Measurements from ENCODE around the gene MTHFD2L. TPM values are rescaled to one million over a fixed set of nuclear protein-coding genes. Genes with fewer than 3 reads are reported as not detected.
A peak's percentile ranks its signal among the peaks of the same experiment; 100 is the strongest.

MTHFD2L gene
- total RNA-seq, 1 experiment from 2014 or later, result 34.0 TPM

DNA sequence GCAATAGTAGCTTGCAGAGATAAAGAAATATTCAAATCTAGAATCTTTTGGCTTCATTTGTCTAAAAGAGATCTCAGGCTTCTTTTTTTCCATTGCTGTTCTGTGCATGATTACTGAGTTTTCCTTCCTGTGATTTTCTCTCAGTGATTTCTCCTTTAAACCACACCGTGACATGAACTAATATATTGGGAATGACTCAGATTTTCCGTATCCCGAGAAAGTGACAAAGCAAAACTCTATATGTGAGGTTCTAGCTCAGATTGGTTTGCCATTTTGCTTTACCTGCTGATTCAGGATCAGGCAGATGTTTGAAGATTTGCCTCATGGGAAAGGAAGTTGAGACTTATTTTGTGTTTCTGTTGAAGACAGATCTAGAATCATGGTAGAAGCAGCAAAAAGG, 59.4 kb downstream of the MTHFD2L start:
- Histone ChIP-seq H3K79me2 (ENCODE audit: low read length) (no peaks in the 10 kb centered on the region), H3K4me2 (ENCODE audit: low read length) (no peak overlapping the region), H4K20me1 (ENCODE audit: low read length) (no peaks in the 10 kb centered on the region), H3K4me1 (ENCODE audit: insufficient read depth, low read length) (peaks cover 26% of the 10 kb centered on the region), H3K36me3 (ENCODE audit: low read depth, low read length) (no peaks in the 10 kb centered on the region), H2AFZ (ENCODE audit: low read length) (peak overlapping the region; percentile 23; the same call in 1 of the 2 replicates), H3K4me3 (ENCODE audit: low read length) (no peak overlapping the region), H3K9me2 (replicated peaks; ENCODE audit: low read length) (no peaks in the 10 kb centered on the region; the same call in 1 of the 2 replicates), H3K9me3 (ENCODE audit: low read length) (no peaks in the 10 kb centered on the region), H3K27ac (ENCODE audit: low read length) (peak overlapping the region; percentile 59), H3K9ac (ENCODE audit: low read length) (peak overlapping the region; percentile 12; the same call in 1 of the 2 replicates), H3K27me3 (ENCODE audit: low read length) (no peaks in the 10 kb centered on the region), H3F3A (ENCODE audit: low read length, unreplicated experiment) (no peaks in the 10 kb centered on the region)
- TF ChIP-seq EZH2phosphoT487 (IDR thresholded peaks at IDR 0.05; ENCODE audit: borderline replicate concordance, low read length), result no peak
- BruUV-seq (replicated peaks), result no TSS peak
- intact Hi-C loops (cut with micrococcal nuclease), result no loop called here
- DNase-seq (peak; percentile 70), ATAC-seq (no peak)
- CTCF ChIA-PET, result no interaction called here
- POLR2A ChIA-PET (ENCODE audit: unreplicated experiment), result no interaction called here

DNA sequence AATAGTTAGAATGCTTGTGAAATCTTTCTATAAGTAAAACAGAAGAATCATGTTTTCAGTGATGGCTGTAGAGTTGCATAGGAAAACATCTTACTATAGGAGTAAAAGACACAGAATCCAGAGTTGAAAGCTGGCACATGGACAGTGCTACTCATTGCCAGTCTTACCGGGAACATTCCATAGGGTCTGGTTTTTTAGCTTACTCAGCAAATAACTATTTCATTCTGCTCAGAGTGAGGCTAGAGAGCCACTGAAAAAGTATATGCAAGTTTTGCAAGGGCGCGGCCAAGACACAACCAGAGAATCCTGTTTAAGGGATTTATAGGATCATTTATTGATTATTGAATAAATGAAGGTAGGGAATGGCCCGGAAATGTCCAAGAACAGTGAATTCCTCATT, 60.3 kb downstream of the MTHFD2L start:
- Histone ChIP-seq H3K79me2 (ENCODE audit: low read length) (no peaks in the 10 kb centered on the region), H3K9me3 (ENCODE audit: low read length) (no peaks in the 10 kb centered on the region), H3K4me2 (ENCODE audit: low read length) (no peak overlapping the region), H3F3A (ENCODE audit: low read length, unreplicated experiment) (no peaks in the 10 kb centered on the region), H3K27me3 (ENCODE audit: low read length) (no peaks in the 10 kb centered on the region), H3K4me3 (ENCODE audit: low read length) (no peak overlapping the region), H2AFZ (ENCODE audit: low read length) (no peak overlapping the region), H3K9me2 (replicated peaks; ENCODE audit: low read length) (no peaks in the 10 kb centered on the region; the same call in 1 of the 2 replicates), H4K20me1 (ENCODE audit: low read length) (no peaks in the 10 kb centered on the region), H3K9ac (ENCODE audit: low read length) (no peak overlapping the region), H3K36me3 (ENCODE audit: low read depth, low read length) (no peaks in the 10 kb centered on the region; the same call in 1 of the 2 replicates), H3K27ac (ENCODE audit: low read length) (peak overlapping the region; percentile 59), H3K4me1 (ENCODE audit: insufficient read depth, low read length) (peaks cover 35% of the 10 kb centered on the region)
- CTCF ChIA-PET, result no interaction called here
- TF ChIP-seq, protein P1, sequence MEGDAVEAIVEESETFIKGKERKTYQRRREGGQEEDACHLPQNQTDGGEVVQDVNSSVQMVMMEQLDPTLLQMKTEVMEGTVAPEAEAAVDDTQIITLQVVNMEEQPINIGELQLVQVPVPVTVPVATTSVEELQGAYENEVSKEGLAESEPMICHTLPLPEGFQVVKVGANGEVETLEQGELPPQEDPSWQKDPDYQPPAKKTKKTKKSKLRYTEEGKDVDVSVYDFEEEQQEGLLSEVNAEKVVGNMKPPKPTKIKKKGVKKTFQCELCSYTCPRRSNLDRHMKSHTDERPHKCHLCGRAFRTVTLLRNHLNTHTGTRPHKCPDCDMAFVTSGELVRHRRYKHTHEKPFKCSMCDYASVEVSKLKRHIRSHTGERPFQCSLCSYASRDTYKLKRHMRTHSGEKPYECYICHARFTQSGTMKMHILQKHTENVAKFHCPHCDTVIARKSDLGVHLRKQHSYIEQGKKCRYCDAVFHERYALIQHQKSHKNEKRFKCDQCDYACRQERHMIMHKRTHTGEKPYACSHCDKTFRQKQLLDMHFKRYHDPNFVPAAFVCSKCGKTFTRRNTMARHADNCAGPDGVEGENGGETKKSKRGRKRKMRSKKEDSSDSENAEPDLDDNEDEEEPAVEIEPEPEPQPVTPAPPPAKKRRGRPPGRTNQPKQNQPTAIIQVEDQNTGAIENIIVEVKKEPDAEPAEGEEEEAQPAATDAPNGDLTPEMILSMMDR (conservative IDR thresholded peaks at IDR 0.05; ENCODE audit: low read depth, low read length), result no peak
- TF ChIP-seq EZH2phosphoT487 (IDR thresholded peaks at IDR 0.05; ENCODE audit: borderline replicate concordance, low read length), result no peak
- TF ChIP-seq EZH2 (IDR thresholded peaks at IDR 0.05; ENCODE audit: low read length, unreplicated experiment), result no peak
- no peak; the same call in 1 of the 2 replicates for ATAC-seq
- no TSS peak for BruUV-seq (replicated peaks)
- POLR2A ChIA-PET (ENCODE audit: unreplicated experiment), result no interaction called here
- intact Hi-C loops (cut with micrococcal nuclease), result no loop called here
- DNase-seq, result peak; percentile 58

DNA sequence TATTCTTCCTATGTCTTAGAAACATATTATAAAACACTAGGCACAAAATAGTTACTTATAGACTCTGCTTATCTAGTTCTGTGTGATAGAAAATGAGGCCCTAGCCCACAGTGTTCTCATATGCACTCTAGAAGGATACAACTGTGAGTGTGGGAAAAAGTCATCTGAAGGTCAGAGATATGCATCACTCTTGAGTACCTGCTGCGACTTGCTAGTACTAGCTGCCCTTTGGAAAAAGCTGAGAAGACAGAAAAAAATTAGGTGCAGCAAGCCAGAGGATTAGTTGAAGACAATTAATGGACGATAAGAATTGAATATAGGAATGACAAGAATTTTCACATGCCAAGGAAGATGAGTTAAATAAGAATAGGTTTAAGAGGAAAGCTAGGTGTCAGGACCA, 61.3 kb downstream of the MTHFD2L start:
- no peaks in the 10 kb centered on the region for H3F3A ChIP-seq (ENCODE audit: low read length, unreplicated experiment)
- no peak overlapping the region for H3K4me2 ChIP-seq (ENCODE audit: low read length)
- ChIA-PET CTCF (no interaction called here), POLR2A (ENCODE audit: unreplicated experiment) (no interaction called here)
- ATAC-seq (no peak), DNase-seq (no peak)
- H4K20me1 ChIP-seq (ENCODE audit: low read length), result no peaks in the 10 kb centered on the region
- H3K9ac ChIP-seq (ENCODE audit: low read length), result no peak overlapping the region
- H3K9me2 ChIP-seq (replicated peaks; ENCODE audit: low read length), result no peaks in the 10 kb centered on the region; the same call in 1 of the 2 replicates
- intact Hi-C loops (cut with micrococcal nuclease), result no loop called here
- H3K27me3 ChIP-seq (ENCODE audit: low read length), result no peaks in the 10 kb centered on the region
- no peaks in the 10 kb centered on the region for H3K79me2 ChIP-seq (ENCODE audit: low read length)
- H3K9me3 ChIP-seq (ENCODE audit: low read length), result no peaks in the 10 kb centered on the region
- TF ChIP-seq EZH2phosphoT487 (IDR thresholded peaks at IDR 0.05; ENCODE audit: borderline replicate concordance, low read length) (no peak), EZH2 (IDR thresholded peaks at IDR 0.05; ENCODE audit: low read length, unreplicated experiment) (no peak)
- TF ChIP-seq, protein P1 (conservative IDR thresholded peaks at IDR 0.05; ENCODE audit: low read depth, low read length), result no peak
- no peak overlapping the region for H3K4me3 ChIP-seq (ENCODE audit: low read length)
- no TSS peak for BruUV-seq (replicated peaks)
- H3K27ac ChIP-seq (ENCODE audit: low read length), result no peak overlapping the region
- H2AFZ ChIP-seq (ENCODE audit: low read length), result no peak overlapping the region
- no peaks in the 10 kb centered on the region; the same call in 1 of the 2 replicates for H3K36me3 ChIP-seq (ENCODE audit: low read depth, low read length)
- peaks cover 40% of the 10 kb centered on the region for H3K4me1 ChIP-seq (ENCODE audit: insufficient read depth, low read length)

All from PC-3 (cell line).